ENCODE results near the gene KLF9. TPM values are rescaled to one million over a fixed set of nuclear protein-coding genes. Genes with fewer than 3 reads are reported as not detected.

Gene KLF9
- total RNA-seq, 4 donors from 2014 or later: 60.3 to 111 (median 82.9) TPM

DNA sequence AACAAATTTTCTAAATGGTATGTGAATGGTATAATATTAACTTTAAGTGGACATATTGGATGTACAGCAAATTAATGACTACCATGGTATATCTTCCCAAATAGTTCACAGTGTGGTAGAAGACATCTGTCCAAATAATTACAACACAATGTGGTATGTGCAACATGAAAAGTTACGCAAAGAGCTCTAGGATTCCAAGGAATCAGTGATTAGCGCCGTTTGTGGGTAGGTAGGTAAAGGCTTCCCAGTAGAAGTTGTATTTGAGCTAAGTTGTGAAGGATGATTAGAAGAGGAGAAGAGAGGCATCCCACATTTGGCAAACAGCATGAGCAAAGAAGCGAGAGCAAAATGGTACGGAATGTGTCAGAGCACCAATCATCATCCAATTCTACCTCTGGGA is 14.3 kb upstream of the KLF9 start:
- no peaks in the 10 kb centered on the region for H3K36me3 ChIP-seq
- no peak overlapping the region for H3K4me3 ChIP-seq
- no peak overlapping the region for H3K27ac ChIP-seq
- TF ChIP-seq EP300 (IDR thresholded peaks at IDR 0.05; ENCODE audit: low read depth) (no peak), POLR2A (IDR thresholded peaks at IDR 0.05) (no peak), POLR2AphosphoS5 (IDR thresholded peaks at IDR 0.05) (no peak)
- TF ChIP-seq, protein P1, sequence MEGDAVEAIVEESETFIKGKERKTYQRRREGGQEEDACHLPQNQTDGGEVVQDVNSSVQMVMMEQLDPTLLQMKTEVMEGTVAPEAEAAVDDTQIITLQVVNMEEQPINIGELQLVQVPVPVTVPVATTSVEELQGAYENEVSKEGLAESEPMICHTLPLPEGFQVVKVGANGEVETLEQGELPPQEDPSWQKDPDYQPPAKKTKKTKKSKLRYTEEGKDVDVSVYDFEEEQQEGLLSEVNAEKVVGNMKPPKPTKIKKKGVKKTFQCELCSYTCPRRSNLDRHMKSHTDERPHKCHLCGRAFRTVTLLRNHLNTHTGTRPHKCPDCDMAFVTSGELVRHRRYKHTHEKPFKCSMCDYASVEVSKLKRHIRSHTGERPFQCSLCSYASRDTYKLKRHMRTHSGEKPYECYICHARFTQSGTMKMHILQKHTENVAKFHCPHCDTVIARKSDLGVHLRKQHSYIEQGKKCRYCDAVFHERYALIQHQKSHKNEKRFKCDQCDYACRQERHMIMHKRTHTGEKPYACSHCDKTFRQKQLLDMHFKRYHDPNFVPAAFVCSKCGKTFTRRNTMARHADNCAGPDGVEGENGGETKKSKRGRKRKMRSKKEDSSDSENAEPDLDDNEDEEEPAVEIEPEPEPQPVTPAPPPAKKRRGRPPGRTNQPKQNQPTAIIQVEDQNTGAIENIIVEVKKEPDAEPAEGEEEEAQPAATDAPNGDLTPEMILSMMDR (IDR thresholded peaks at IDR 0.05): no peak
- H3K9me3 ChIP-seq: no peaks in the 10 kb centered on the region
- H3K4me1 ChIP-seq: peaks cover 0 to 9% (median 0%) of the 10 kb centered on the region in 4 donors
- in situ Hi-C loops (cut with MboI; ENCODE audit: low pct_ligation_motif_present in 1 of 4, low pct_unique_long_range_greater_than_20kb in 1 of 4, low sequenced_read_pairs in 3 of 4) (loop anchor here in 2 of 4 donors (5.0 to 10.0 kb wide), 2 partner anchors 39 to 56 kb away; no protein-coding TSS in a partner anchor), intact Hi-C loops (cut with DNase I; ENCODE audit: low total_unique reads) (no loop called here)
- H3K27me3 ChIP-seq: no peaks in the 10 kb centered on the region
- DNase-seq: no peak
- 97 to 98% methylated on average over 5 of the region's 5 CpGs for WGBS, 2 donors (ENCODE audit: low coverage in 1 of 2)

DNA sequence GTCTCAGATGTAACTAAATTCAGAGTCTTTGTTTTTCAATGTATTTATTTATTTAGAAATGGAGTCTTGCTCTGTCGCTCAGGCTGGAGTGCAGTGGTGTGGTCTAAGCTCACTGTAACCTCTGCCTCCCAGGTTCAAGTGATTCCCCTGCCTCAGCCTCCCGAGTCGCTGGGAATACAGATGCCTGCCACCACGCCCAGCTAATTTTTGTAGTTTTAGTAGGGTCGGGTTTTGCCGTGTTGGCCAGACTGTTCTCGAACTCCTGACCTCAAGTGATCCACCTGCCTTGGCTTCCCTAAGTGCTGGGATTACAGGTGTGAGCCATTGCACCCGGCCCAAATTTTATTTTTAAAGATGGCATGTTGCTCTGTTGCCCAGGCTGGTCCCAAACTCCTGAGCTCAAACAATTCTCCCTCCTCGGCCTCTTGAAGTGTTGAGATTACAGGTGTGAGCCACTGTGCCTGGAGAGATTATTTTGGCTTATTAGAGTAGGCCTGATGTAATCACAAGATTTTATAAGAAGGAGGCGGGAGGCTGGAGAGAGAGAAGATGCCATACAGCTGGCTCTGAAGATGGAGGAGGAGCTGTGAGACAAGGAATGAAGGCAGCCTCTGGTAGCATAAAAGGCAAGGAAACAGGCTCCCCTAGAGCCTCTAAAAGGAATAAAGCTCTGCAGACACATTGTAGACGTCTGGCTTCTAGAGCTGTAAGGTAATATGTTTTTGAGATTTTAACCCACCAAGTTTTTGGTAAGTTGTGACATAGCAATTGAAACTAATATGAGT is 12.9 kb upstream of the KLF9 start:
- 68 to 75% methylated on average over 7 to 11 of the region's 11 CpGs for WGBS, 2 donors (ENCODE audit: low coverage in 1 of 2)
- intact Hi-C loops (cut with DNase I; ENCODE audit: low total_unique reads): no loop called here
- DNase-seq: no peak
- H3K4me1 ChIP-seq: peaks cover 0 to 15% (median 4%) of the 10 kb centered on the region in 4 donors
- no peaks in the 10 kb centered on the region for H3K27me3 ChIP-seq
- H3K9me3 ChIP-seq: no peaks in the 10 kb centered on the region
- H3K36me3 ChIP-seq: no peaks in the 10 kb centered on the region
- no peak overlapping the region for H3K4me3 ChIP-seq
- in situ Hi-C loops (cut with MboI; ENCODE audit: low pct_ligation_motif_present in 1 of 4, low pct_unique_long_range_greater_than_20kb in 1 of 4, low sequenced_read_pairs in 3 of 4): loop anchor here in 2 of 4 donors (5.0 to 10.0 kb wide), 2 partner anchors 40 to 57 kb away; no protein-coding TSS in a partner anchor
- peak overlapping the region; percentile 15 to 56 (median 38) for H3K27ac ChIP-seq
- no peak for TF ChIP-seq EP300 (IDR thresholded peaks at IDR 0.05; ENCODE audit: low read depth)
- TF ChIP-seq, protein P1 (IDR thresholded peaks at IDR 0.05): peak in 1 of 5 experiments; percentile 27
- TF ChIP-seq POLR2A (IDR thresholded peaks at IDR 0.05): no peak
- TF ChIP-seq POLR2AphosphoS5 (IDR thresholded peaks at IDR 0.05): no peak

DNA sequence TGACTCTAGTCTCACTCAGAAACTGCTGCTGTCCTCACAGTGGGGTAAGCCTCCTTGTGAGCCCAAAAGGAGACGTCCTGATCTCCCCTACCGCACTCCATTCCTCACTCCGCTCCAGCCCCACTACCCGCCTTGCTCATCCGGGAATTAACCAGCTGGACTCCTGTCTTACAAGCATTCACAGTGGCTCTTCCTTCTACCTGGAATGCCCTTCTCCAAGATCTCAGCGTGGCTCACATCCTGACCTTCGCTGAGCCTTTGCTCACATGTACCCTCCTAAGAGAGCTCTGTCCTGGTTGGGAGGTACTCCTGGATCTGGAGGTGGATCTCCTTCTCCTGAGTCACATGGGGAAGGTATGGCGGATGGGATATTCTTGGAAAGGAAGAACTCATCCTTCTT is 10.7 kb upstream of the KLF9 start:
- no peak for DNase-seq
- no peaks in the 10 kb centered on the region for H3K36me3 ChIP-seq
- in situ Hi-C loops (cut with MboI; ENCODE audit: low pct_ligation_motif_present in 1 of 4, low pct_unique_long_range_greater_than_20kb in 1 of 4, low sequenced_read_pairs in 3 of 4) (loop anchor here in 2 of 4 donors (5.0 to 10.0 kb wide), 2 partner anchors 42 to 60 kb away; no protein-coding TSS in a partner anchor), intact Hi-C loops (cut with DNase I; ENCODE audit: low total_unique reads) (no loop called here)
- H3K4me3 ChIP-seq: no peak overlapping the region
- peaks cover 13 to 31% (median 19%) of the 10 kb centered on the region in 4 donors for H3K4me1 ChIP-seq
- H3K27ac ChIP-seq: no peak overlapping the region
- TF ChIP-seq EP300 (IDR thresholded peaks at IDR 0.05; ENCODE audit: low read depth) (no peak), POLR2AphosphoS5 (IDR thresholded peaks at IDR 0.05) (no peak), POLR2A (IDR thresholded peaks at IDR 0.05) (no peak)
- TF ChIP-seq, protein P1 (IDR thresholded peaks at IDR 0.05): no peak
- no peaks in the 10 kb centered on the region for H3K27me3 ChIP-seq
- no peaks in the 10 kb centered on the region for H3K9me3 ChIP-seq
- 70 to 75% methylated on average over 8 of the region's 8 CpGs for WGBS, 2 donors (ENCODE audit: low coverage in 1 of 2)

DNA sequence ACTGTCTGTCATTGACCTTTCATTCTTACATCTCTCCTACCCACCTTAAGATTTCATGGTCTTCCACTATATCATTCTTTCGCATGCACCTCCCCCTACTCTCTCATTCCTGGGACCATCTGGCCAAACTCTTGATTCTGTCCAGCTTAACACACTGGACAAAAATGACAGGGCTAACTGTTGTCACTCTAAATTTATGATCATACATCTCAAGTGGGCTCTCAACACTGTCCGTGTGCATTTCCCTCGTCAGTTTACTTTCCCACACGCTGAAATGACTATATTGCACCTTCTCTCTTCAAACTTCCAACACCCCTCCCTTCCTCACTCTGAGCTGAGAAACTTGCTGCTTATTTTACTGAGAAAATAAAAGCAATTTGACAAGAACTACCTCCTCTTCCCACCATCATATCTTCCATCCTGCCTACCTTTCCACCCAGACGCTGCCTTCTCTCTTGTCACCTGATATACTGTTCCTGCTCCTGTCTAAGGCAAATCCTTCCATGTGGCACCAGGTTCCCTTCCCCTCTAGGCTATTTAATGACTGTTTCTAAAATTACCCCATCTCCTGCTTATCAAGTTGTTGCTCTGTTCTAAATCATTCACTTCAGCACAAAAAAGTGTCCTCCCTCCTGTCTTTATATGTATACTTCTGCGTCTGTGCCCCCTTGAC is 8.1 kb upstream of the KLF9 start:
- Histone ChIP-seq H3K9me3 (no peaks in the 10 kb centered on the region), H3K27me3 (no peaks in the 10 kb centered on the region), H3K4me3 (no peak overlapping the region), H3K27ac (peak overlapping the region; percentile 99 to 100 (median 100)), H3K4me1 (peaks cover 22 to 38% (median 34%) of the 10 kb centered on the region in 4 donors), H3K36me3 (no peaks in the 10 kb centered on the region)
- intact Hi-C loops (cut with DNase I; ENCODE audit: low total_unique reads): no loop called here
- WGBS, 2 donors (ENCODE audit: low coverage in 1 of 2): 46 to 63% methylated on average over 6 of the region's 6 CpGs
- TF ChIP-seq, protein P1 (IDR thresholded peaks at IDR 0.05): no peak
- no peak for TF ChIP-seq POLR2A (IDR thresholded peaks at IDR 0.05)
- no peak for DNase-seq
- in situ Hi-C loops (cut with MboI; ENCODE audit: low pct_ligation_motif_present in 1 of 4, low pct_unique_long_range_greater_than_20kb in 1 of 4, low sequenced_read_pairs in 3 of 4): loop anchor here in 1 of 4 donors (10.0 kb wide), 1 partner anchor 62 kb away; no protein-coding TSS in a partner anchor
